ENCODE measurements around the gene SERGEF.

SERGEF gene

GRCh38 chr11:17852246-17852645, 160.6 kb downstream of the SERGEF start:
- no peak for DNase-seq

GRCh38 chr11:17851697-17852096, 161.2 kb downstream of the SERGEF start:
- DNase-seq: no peak

DNA sequence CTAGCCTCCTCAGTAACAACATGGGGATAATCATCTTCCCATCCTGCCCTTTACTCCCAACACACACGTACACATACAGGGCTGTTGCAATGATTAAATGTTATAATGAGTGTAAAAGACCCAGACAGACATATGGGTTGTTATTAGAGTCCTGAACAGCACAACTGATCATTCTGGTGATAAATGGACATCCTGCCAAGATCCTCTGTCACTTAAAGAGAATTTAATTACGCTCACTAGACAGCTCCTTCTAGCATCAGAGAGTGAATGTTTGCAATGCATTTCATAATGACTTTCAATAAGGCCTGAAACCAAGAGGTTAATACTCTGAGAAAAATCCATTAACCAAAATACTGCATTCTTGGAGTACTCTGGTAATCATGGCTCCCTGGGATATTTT, 162.5 kb downstream of the SERGEF start:
- no peak for DNase-seq

GRCh38 chr11:17848715-17849114, 164.1 kb downstream of the SERGEF start:
- DNase-seq: no peak

GRCh38 chr11:17846852-17847453, 165.9 kb downstream of the SERGEF start:
- DNase-seq: no peak

GRCh38 chr11:17845431-17845881, 167.4 kb downstream of the SERGEF start:
- no peak for DNase-seq

GRCh38 chr11:17840101-17840548, 172.7 kb downstream of the SERGEF start:
- no peak for DNase-seq

- DNase-seq: no peak
Observed at GRCh38 chr11:17839450-17839849, 173.4 kb downstream of the SERGEF start.

DNA sequence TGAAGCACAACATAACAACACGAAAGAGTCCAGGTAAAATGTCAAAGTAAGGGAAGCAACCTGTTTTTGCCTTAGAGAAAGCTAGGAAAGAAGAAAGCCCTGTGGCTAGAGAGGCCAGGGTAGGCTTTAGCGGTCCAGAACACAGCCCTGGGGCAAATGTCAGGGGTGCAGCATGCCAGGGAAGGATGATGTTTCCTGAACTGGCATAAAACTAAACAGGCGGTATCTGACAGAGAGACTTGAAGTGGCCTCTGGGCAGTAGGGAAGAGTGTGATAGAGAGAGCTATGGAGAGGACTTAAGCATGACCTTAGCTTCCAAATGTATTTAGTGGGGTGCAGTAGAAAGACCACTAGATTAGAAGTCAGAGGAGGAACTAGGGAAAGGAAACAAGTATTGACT, 174.7 kb downstream of the SERGEF start:
- DNase-seq: no peak

- DNase-seq: no peak
Observed at GRCh38 chr11:17831883-17832282, 181.0 kb downstream of the SERGEF start.

- no peak for DNase-seq
Observed at GRCh38 chr11:17831228-17831627, 181.6 kb downstream of the SERGEF start.

DNA sequence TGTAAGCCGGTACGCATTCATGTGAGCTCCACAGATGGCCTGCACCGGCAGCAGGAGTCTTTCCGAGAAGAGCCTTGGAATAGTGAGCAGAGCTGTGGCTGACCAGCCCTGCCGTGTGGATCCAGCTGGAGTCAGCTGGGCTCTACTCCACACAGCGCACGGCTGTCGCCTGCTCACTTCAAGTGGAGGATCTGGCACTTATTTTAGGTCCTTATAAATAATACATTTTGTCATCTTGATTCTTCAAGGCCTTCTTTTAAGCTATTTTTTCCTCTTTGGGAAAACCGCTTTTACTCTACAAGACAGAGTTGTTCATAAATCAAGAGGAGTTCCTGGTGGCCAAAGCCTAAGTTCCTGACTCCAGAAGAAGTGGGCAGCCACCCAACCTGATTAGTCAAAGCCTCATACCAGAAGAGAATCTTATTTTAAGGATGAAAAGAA, 184.5 kb downstream of the SERGEF start:
- DNase-seq: no peak

GRCh38 chr11:17827006-17827405, 185.8 kb downstream of the SERGEF start:
- no peak for DNase-seq

- no peak for DNase-seq
Observed at GRCh38 chr11:17822401-17822781, 190.5 kb downstream of the SERGEF start.

- DNase-seq: no peak
Observed at GRCh38 chr11:17821648-17822400, 191.0 kb downstream of the SERGEF start.

DNA sequence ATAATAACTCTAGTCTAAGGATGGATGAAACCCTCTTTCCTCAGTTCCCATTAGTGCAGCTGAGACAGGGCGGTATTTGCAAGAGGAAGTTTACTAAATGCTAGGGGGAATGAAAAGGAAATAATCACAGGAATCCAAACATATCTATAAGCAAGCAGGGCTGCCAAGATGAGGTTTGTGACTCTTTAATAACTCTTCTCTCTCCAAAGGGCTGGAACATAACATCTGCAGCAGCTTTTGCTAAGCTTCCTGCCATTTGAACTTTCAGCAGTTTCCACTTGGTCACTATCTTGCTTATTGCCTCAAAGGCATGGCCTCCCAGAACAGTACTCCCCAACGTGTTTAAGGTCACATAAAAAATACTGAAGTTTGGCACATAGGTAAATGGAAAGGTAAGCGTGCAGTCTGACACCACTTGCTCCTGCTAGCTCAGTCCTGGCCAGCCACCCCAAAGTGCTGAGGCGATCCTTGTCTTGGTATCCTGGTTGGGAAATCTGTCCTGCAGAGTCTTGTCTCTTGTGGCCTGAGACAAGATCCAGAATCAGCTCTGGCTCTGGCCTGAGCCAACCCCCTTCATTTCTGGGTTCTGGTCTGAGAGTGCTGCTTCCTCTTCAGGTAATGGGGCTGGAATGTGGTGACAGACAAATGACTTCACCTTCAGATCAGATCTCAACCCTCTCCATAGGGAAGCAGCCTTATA, 196.5 kb downstream of the SERGEF start:
- no peak for DNase-seq

DNA sequence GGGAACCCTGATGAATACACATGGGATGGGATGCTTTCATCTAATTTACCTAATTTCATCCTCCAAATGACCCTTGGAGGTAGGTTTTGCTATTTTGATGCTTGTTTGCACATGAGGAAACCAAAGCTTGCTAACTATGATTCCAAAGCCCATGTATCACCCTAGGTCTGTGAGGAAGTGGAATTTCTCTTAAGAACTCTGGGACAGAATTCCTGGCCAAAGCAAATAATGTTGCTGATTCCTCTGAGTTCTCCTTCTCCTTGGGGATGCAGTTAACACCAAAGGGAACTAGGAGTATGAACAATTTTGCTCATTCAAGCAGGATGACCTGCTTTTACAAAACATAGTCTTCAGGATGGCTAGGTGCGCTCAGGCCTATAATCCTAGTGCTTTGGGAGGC, 198.3 kb downstream of the SERGEF start:
- DNase-seq: no peak

DNA sequence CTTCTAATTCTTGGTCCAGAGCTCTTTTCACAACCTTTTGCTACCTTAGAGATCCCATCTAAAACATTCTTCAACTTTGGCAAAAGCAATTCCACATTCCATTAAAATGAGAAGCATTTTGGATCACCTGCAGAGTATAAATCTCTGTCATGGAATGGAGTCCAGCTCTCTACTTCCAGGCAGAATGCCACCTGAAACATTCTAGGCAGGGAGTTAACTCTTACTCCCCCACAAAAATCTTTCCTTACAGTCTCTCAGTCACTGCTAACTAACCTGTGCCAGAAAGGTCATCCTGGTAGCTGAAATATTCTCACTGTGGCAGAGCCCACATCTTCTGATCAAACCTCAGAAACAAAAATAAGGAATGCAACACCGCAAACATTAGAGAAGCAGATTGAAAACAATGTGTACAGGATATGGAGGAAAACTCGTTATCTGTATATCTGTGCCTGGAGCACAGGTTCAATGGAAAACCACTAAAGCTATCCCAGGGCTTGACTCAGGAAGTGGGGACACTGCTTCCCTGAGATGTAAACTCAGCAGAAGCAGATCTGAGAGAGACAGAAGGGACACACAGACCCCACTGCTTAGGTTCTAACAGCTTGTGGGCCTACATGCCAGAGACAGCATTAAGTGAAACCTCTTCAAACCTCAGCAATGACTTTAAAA, 199.3 kb downstream of the SERGEF start:
- no peak for DNase-seq

DNA sequence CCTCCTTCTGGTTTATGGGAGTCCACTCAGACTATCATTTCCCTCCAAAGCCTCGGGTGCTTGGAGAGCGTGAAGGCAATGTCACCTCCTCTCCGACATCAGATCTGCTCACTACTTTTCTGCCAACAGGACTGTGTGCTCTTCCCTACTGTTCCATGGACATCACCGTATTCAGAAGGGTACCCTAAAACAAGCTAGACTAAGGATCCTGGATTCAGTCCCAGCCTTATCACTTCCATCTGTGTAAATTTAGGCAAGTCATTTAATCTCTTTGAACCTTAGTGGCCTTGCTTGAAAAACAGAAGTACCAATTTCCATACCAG, 200.0 kb downstream of the SERGEF start:
- DNase-seq: no peak

- no peak for DNase-seq
Observed at GRCh38 chr11:17812091-17812864, 200.6 kb downstream of the SERGEF start.

- DNase-seq: no peak
Observed at GRCh38 chr11:17811352-17811751, 201.5 kb downstream of the SERGEF start.

DNA sequence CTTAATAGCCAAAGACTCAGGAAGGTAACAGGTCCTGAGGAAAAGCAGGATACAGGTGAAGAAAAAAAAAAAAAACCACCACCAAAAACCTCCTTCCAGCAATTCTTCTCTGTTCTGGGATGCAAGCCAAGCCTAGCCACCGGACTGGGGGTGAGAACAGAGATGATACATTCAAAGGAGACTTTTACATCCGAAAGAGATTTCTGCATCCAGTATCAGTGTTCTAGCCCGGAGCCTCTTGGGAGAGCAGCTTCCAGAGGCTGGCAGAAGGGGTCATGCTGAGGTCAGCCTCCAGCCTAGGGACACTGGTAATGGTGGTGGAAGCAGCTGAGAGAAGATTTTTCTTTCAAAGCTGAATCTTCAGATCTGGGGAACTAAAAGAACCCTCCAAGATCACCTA, 202.1 kb downstream of the SERGEF start:
- DNase-seq: no peak

- DNase-seq: no peak
Observed at GRCh38 chr11:17810041-17810440, 202.8 kb downstream of the SERGEF start.

Measured in activated T-cell treated with anti-CD3 and anti-CD28 coated beads, Interleukin-2, amount 50 U/mL, for 48 hours (primary cell).